PC-9 (cell line): Measurements from ENCODE around the gene VGLL2. TPM values are rescaled to one million over a fixed set of nuclear protein-coding genes. Genes with fewer than 3 reads are reported as not detected.
A peak's percentile ranks its signal among the peaks of the same experiment; 100 is the strongest.

ENCODE experiments used
- BruUV-seq: library from RNA; stranded (reverse); fragments of 400-500 nt; replicated peaks from 2 replicates; lab custom pipeline; 2021; lab: Mats Ljungman, UMichigan
- CTCF ChIA-PET: fragments of 300-600 bp; sonication (Branson Sonifier 250); formaldehyde crosslinking; loops from one replicate; lab custom pipeline; 2022; ENCODE audit warnings: antibody characterized with exemption; lab: Charles Lee
- POLR2A ChIA-PET: fragments of 300-600 bp; sonication (Branson Sonifier 250); formaldehyde crosslinking; loops from one replicate; lab custom pipeline; 2022; ENCODE audit warnings: antibody characterized with exemption; ENCODE audit not compliant: unreplicated experiment; lab: Charles Lee
- DNase-seq, 2 experiments: peaks; one replicate each; pipeline versions ENCODE4 v3.0.0 to v3.0.0-alpha.2; 2015 to 2022; ENCODE audit warnings: mixed read lengths in 1 of 2
- H2AFZ ChIP-seq: fragments of 200-600 bp; sonication (generic); 2 replicates; pipeline ENCODE4 v1.8.1; 2017; ENCODE audit warnings: antibody characterized with exemption
- H3F3A ChIP-seq: fragments of 200-600 bp; sonication (generic); 2 replicates; pipeline ENCODE4 v1.8.1; 2017; ENCODE audit warnings: antibody characterized with exemption, mild to moderate bottlenecking, low read depth; ENCODE audit not compliant: insufficient read depth
- H3K27ac ChIP-seq: fragments of 200-600 bp; sonication (generic); 2 replicates; pipeline ENCODE4 v1.6.1; 2016; ENCODE audit warnings: mixed run types
- H3K27me3 ChIP-seq: fragments of 200-600 bp; sonication (generic); 2 replicates; pipeline ENCODE4 v1.6.1; 2016; ENCODE audit warnings: low read depth, mixed run types; ENCODE audit not compliant: insufficient read depth
- H3K36me3 ChIP-seq: fragments of 200-600 bp; sonication (generic); 2 replicates; pipeline ENCODE4 v1.6.1; 2016; ENCODE audit warnings: low read depth, mixed run types
- H3K4me1 ChIP-seq: fragments of 200-600 bp; sonication (generic); replicated peaks from 2 replicates; pipeline ENCODE4 v1.6.1; 2016; ENCODE audit warnings: mixed run types; ENCODE audit not compliant: insufficient read depth
- H3K4me2 ChIP-seq: fragments of 200-600 bp; sonication (generic); 2 replicates; pipeline ENCODE4 v1.6.1; 2017; ENCODE audit warnings: mixed run types
- H3K4me3 ChIP-seq: fragments of 200-600 bp; sonication (generic); 2 replicates; pipeline ENCODE4 v1.6.1; 2016; ENCODE audit warnings: mixed run types
- H3K79me2 ChIP-seq: fragments of 200-600 bp; sonication (generic); 2 replicates; pipeline ENCODE4 v1.6.1; 2017; ENCODE audit warnings: low read depth, mixed run types
- H3K9me2 ChIP-seq: fragments of 200-600 bp; sonication (generic); 2 replicates; pipeline ENCODE4 v1.8.1; 2017; ENCODE audit warnings: mild to moderate bottlenecking; ENCODE audit not compliant: insufficient read depth
- H3K9me3 ChIP-seq: fragments of 200-600 bp; sonication (generic); 2 replicates; pipeline ENCODE4 v1.8.1; 2016; ENCODE audit warnings: low read depth; ENCODE audit not compliant: insufficient read depth
- H4K20me1 ChIP-seq: fragments of 200-600 bp; sonication (generic); 2 replicates; pipeline ENCODE4 v1.8.1; 2017; ENCODE audit not compliant: insufficient read depth
- EZH2 ChIP-seq: fragments of 200-600 bp; sonication (generic); IDR thresholded peaks from 2 replicates; pipeline ENCODE4 v1.8.0; 2017; ENCODE audit warnings: antibody characterized with exemption, low read depth
- intact Hi-C: fragments of 100-400 bp; cut with micrococcal nuclease; formaldehyde crosslinking; loops from one replicate; pipeline ENCODE4 v1.10.0; 2022; ENCODE audit not compliant: unreplicated experiment
- total RNA-seq: library from RNA; stranded (reverse); gene quantifications from 2 replicates; pipeline ENCODE4 v1.2.3, GENCODE V29; 2021
- TF ChIP-seq, protein P1 (sequence below): fragments of 200-600 bp; sonication (generic); conservative IDR thresholded peaks from 2 replicates; pipeline ENCODE4 v1.6.1; 2017; ENCODE audit warnings: mixed run types, antibody characterized with exemption, mild to moderate bottlenecking, moderate library complexity

Gene VGLL2
- total RNA-seq, 1 experiment from 2014 or later: not detected

DNA sequence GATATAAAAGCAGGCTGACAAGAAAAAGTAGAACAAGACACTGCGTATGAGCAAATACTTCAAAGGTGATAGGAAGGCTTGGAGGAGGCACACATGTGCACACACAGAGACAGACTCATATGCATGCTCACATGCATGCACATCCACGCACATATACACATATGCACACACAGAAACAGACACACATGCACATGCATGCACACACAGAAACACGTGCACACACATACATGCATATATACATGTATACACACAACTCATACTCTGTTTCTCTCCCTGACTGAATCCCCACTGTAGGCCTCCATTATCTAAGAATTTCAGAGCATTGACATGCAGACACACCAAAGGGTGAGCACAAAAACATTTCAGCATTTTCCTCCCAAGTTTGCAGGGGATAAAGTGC lies 43.7 kb downstream of the VGLL2 start:
- Histone ChIP-seq H3K79me2 (no peaks in the 10 kb centered on the region), H3K4me3 (no peak overlapping the region), H3K36me3 (no peaks in the 10 kb centered on the region), H4K20me1 (no peaks in the 10 kb centered on the region), H3K27ac (no peak overlapping the region), H3K9me2 (no peaks in the 10 kb centered on the region), H3F3A (no peaks in the 10 kb centered on the region), H3K9me3 (no peaks in the 10 kb centered on the region), H3K4me2 (no peak overlapping the region), H3K27me3 (no peaks in the 10 kb centered on the region), H2AFZ (no peak overlapping the region), H3K4me1 (no peaks in the 10 kb centered on the region)
- DNase-seq: no peak
- no TSS peak for BruUV-seq
- ChIA-PET CTCF (no interaction called here), POLR2A (no interaction called here)
- TF ChIP-seq EZH2: no peak
- TF ChIP-seq, protein P1, sequence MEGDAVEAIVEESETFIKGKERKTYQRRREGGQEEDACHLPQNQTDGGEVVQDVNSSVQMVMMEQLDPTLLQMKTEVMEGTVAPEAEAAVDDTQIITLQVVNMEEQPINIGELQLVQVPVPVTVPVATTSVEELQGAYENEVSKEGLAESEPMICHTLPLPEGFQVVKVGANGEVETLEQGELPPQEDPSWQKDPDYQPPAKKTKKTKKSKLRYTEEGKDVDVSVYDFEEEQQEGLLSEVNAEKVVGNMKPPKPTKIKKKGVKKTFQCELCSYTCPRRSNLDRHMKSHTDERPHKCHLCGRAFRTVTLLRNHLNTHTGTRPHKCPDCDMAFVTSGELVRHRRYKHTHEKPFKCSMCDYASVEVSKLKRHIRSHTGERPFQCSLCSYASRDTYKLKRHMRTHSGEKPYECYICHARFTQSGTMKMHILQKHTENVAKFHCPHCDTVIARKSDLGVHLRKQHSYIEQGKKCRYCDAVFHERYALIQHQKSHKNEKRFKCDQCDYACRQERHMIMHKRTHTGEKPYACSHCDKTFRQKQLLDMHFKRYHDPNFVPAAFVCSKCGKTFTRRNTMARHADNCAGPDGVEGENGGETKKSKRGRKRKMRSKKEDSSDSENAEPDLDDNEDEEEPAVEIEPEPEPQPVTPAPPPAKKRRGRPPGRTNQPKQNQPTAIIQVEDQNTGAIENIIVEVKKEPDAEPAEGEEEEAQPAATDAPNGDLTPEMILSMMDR: no peak
- intact Hi-C loops: no loop called here

DNA sequence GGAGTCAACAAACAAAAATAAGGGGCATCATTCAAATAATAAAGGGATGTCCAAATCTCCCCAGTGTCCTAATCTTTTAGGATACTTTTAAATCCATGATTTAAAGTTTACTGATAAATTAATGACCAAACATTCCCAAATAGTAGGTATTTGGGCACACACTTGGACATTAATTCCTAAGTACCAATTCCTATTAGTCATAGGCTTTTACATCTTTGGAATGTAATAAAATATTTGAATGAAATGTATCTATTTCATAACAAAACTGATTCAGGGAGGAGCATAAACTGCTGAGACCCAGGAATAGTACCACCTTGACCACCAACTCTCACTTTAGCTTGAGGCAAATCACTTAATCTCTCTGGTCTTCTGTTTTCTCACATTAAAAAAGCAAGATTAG lies 44.3 kb downstream of the VGLL2 start:
- Histone ChIP-seq H3K9me2 (no peaks in the 10 kb centered on the region), H4K20me1 (no peaks in the 10 kb centered on the region), H3K4me3 (no peak overlapping the region), H3K27ac (no peak overlapping the region), H3K36me3 (no peaks in the 10 kb centered on the region), H3F3A (no peaks in the 10 kb centered on the region), H3K27me3 (no peaks in the 10 kb centered on the region), H3K4me1 (no peaks in the 10 kb centered on the region), H3K9me3 (no peaks in the 10 kb centered on the region), H3K4me2 (no peak overlapping the region), H3K79me2 (no peaks in the 10 kb centered on the region), H2AFZ (0 out of 2 replicates have a peak overlapping the region, but pooled peaks have one; percentile 3)
- no peak for DNase-seq
- POLR2A ChIA-PET: no interaction called here
- intact Hi-C loops: no loop called here
- no TSS peak for BruUV-seq
- CTCF ChIA-PET: no interaction called here
- TF ChIP-seq, protein P1: no peak
- TF ChIP-seq EZH2: no peak

DNA sequence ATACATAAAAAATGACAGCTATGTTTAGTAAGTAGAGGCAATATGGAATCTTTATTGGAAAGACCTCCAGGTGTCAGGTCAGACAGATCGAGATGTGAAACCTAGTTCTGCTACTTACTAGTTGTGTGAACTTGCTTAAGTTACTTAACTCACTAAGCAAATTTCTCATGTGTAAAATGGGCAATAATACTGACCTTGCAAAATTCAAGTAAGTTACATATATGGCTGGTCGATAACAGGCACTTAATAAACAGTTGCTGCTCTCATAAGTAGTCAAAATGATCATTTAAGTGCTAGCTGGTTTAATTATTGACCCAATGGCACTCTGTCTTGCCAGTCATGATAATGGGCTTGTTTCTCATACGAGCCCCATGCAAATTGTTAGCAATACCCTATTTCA lies 46.0 kb downstream of the VGLL2 start:
- BruUV-seq: no TSS peak
- Histone ChIP-seq H4K20me1 (no peaks in the 10 kb centered on the region), H3K36me3 (no peaks in the 10 kb centered on the region), H3K27me3 (no peaks in the 10 kb centered on the region), H3K79me2 (no peaks in the 10 kb centered on the region), H3K4me3 (no peak overlapping the region), H2AFZ (no peak overlapping the region), H3K4me1 (no peaks in the 10 kb centered on the region), H3F3A (no peaks in the 10 kb centered on the region), H3K9me3 (no peaks in the 10 kb centered on the region), H3K9me2 (no peaks in the 10 kb centered on the region), H3K4me2 (no peak overlapping the region), H3K27ac (no peak overlapping the region)
- CTCF ChIA-PET: no interaction called here
- intact Hi-C loops: no loop called here
- POLR2A ChIA-PET: no interaction called here
- TF ChIP-seq, protein P1: no peak
- TF ChIP-seq EZH2: no peak
- no peak for DNase-seq
